GM12801 (cell line): ENCODE results near the gene SMYD1.

Source experiments
- CTCF ChIP-seq: IDR thresholded peaks from one replicate; pipeline ENCODE4 v1.5.1; 2011; ENCODE audit warnings: control low read depth; ENCODE audit not compliant: insufficient read length; ENCODE audit errors: extremely low read depth

The SMYD1 gene

GRCh38 chr2:88137833-88138232, 70.2 kb downstream of the SMYD1 start:
- TF ChIP-seq CTCF, result no peak

- no peak for TF ChIP-seq CTCF
Measured at GRCh38 chr2:88139203-88139702, 71.6 kb downstream of the SMYD1 start.

GRCh38 chr2:88139804-88140203, 72.2 kb downstream of the SMYD1 start:
- TF ChIP-seq CTCF, result no peak

GRCh38 chr2:88141952-88142351, 74.3 kb downstream of the SMYD1 start:
- no peak for TF ChIP-seq CTCF

GRCh38 chr2:88144271-88144670, 76.6 kb downstream of the SMYD1 start:
- TF ChIP-seq CTCF, result no peak

GRCh38 chr2:88144914-88145497, 77.4 kb downstream of the SMYD1 start:
- no peak for TF ChIP-seq CTCF

- TF ChIP-seq CTCF, result no peak
Measured at GRCh38 chr2:88146590-88146989, 79.0 kb downstream of the SMYD1 start.

GRCh38 chr2:88147145-88147544, 79.5 kb downstream of the SMYD1 start:
- TF ChIP-seq CTCF, result no peak
